GM18502 (cell line): Measurements from ENCODE around the gene BCL6B.
"Not testable (repeated sequence)": the region's sequence is repeated elsewhere in the genome, so short reads cannot be mapped to it uniquely, and the experiment has no call there.

Experiments
- ATAC-seq: cut with Tn5 transposase; IDR thresholded peaks from one replicate; pipeline ENCODE4 v1.9.1; 2021; ENCODE audit warnings: mild to moderate bottlenecking; ENCODE audit not compliant: unreplicated experiment, poor library complexity

The BCL6B gene, protein sequence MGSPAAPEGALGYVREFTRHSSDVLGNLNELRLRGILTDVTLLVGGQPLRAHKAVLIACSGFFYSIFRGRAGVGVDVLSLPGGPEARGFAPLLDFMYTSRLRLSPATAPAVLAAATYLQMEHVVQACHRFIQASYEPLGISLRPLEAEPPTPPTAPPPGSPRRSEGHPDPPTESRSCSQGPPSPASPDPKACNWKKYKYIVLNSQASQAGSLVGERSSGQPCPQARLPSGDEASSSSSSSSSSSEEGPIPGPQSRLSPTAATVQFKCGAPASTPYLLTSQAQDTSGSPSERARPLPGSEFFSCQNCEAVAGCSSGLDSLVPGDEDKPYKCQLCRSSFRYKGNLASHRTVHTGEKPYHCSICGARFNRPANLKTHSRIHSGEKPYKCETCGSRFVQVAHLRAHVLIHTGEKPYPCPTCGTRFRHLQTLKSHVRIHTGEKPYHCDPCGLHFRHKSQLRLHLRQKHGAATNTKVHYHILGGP

DNA sequence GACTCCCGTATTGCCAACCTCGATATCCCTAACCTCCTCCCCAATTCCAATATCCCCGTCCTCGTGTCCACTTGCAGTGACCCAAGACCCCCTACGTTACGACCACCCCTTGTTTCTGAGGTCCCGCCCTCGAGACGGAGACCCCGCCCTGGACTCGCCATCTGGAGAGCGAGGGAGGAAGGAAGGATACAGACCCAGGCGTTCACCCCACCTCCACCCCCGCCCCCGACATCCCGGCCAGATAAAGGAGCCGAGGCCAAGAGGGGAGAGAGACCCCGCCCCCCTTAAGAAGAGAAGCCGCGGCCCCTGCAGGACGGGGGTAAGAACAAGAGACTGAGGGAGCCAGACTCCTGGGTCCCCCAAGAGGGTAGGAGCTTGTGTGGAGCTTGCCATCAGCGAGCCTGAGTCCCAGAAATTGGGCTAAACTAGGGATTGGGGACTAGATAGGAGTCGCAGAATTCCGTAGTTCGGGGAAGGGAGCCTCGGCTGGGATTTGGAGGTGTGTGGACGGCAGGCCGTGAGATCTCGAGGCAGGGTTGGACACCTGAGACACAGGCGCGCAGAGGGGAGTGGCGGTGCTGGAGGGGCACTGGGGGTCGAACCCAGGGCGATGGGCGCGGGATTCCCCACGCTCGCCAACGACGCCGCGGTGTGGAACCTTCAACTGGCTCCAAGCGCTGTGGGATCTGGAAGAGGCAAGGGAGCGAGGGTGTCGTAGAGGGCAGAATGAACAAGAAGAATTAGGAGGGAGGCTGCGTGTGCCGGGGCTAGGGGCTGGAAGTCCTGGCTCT, at the start of gene BCL6B:
Gene BCL6B, plus strand, starts transcription at position 270 of the 791 bp plus-strand sequence. CDS start 622 bp downstream, outside the sequence.
- ATAC-seq, result no peak

DNA sequence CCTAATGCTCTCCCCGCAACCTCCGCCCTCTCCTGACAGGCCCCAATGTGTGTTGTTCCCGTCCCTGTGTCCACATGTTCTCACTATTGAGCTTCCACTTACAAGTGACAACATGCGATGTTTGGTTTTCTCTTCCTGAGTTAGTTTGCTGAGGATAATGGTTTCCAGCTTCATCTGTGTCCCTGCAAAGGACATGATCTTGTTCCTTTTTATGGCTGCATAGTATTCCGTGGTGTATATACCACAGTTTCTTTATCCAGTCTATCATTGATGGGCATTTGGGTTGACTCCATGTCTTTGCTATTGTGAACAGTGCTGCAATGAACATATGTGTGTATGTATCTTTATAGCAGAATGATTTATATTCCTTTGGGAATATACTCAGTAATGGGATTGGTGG, 43.4 kb upstream of the BCL6B start:
- not testable (repeated sequence) for ATAC-seq

DNA sequence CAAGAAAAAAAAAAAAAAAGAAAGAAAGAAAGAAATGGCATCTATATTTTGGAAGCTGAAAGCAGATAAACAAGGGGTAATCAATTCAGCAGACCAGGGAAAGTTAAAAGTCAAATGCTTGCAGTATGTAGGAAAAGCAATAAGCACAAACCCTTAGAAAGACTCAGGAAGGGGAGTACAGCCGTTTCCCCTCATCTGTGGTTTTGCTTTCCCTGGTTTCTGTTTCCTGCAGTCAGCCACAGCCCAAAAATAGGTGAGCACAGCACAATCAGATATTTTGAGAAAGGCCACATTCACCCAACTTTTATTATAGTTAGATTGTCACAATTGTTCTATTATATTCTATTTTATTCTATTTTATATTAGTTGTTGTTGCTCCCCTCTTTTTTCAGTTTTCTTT, 41.4 kb upstream of the BCL6B start:
- ATAC-seq, result no peak

DNA sequence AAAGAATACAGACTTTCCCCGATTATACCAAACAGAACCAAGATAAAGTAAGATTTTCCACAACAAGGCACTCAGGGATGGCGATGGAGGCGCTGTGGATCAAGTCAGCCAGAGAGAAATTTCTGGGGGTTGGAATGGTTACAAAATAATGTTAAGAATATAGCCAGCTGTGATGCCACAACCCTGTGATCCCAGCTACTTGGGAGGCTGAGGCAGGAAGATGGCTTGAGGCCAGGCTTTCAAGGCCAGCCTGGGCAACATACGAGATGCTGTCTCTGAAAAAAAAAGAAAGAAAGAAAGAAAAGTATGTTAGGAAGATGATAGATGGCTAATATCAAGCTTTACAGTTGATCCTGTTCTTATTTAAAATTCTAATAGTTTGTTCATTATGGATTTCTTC, 37.6 kb upstream of the BCL6B start:
- ATAC-seq, result no peak

DNA sequence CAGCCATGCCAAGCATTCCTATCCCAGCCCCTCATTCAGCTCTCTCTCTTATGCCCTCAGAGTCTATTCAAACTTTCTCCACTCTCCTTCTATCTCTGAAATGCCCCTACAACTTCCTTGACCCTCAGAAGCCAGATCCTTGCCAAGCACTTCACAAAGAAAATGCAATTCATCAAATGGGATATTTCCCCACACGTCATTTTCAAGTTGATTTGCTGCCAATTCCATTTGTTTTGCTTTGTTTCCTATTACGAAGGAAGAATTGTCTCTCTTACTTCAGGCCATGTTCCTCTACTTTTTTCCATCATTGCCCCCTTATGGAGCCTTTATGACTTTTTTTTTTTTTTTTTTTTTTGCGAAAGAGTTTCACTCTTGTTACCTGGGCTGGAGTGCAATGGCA, 36.2 kb upstream of the BCL6B start:
- no peak for ATAC-seq

DNA sequence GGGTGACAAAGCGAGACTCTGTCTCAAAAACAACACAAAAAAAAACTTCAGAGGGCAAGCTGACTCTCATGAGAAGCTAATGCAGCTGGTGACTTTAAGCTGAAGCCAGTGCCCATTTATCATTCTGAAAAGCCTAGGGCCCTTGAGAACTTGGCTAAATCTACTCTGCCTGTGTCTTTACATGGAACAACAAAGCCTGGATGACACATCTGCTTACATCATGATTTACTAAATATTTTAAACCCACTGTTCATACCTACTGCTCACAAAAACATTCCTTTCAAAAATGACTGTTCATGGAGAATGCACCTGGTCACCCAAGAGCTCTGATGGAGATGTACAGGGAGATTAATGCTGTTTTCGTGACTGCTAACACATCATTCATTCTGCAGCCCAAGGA, 33.1 kb upstream of the BCL6B start:
- ATAC-seq, result no peak

DNA sequence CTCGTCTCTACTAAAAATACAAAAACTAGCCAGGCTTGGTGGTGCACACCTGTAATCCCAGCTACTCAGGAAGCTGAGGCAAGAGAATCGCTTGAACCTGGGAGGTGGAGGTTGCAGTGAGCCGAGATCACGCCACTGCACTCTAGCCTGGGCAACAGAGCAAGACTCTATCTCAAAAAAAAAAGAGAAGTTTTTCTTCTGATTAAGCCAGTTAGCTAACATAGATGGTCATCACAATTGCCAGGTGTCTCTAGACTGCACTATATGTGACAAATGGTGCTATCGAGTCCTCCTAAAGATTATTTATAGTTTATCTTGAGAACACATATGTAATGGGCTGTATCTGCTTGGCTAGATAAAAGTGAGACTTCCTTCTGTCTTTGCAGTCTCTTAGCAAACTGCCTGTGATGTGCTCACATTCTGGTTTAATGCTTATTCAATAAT, 29.2 kb upstream of the BCL6B start:
- not testable (repeated sequence) for ATAC-seq

DNA sequence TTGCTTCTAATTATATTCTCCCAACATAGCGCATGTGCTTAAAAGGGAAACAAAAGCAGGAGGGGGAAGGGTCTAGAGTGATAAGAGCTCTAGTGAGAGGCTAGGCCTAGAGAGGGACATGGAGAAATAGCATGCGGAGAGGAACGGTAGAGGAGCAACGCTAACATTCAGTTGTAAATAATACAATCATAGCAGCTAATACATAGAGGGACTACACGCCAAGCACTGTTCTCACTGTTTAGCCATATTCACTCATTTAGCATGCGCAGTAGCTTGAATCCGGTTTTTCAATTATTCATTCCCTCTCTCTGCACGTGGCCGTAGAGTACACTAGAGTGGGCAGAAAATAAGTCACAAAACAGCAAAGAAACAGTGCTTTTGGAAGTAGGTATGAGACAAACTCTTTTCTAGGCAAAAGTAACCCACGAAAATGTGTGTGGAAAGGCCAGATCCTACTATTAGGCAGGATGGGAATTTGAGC, 28.7 kb upstream of the BCL6B start:
- no peak for ATAC-seq

DNA sequence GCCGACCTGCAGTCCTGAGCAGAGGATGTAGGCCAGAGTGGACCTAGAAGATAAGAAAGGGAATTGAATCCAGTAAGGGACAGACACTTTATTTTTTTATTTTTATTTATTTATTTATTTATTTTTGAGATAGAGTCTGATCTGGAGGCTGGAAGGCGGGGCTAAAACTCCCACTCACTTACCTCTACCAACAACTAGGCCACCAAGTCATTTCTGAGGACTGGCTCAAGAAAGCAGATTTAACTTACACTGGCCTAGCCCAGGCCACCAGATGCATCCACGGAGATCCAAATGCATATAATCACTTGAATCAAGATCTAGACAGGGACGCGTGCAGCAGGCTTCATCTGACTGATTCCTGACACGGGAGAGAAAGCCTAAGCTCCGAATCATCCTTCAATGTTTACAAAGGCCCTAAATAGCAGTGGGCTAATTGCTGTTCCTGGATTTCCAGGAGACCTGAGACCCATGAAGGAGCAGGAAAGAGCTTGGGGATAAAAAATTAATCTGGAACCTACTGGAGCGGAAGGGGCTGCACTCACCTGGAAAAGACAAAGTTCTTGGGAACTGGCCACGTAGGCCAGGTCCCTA, 28.1 kb upstream of the BCL6B start:
- ATAC-seq, result no peak

DNA sequence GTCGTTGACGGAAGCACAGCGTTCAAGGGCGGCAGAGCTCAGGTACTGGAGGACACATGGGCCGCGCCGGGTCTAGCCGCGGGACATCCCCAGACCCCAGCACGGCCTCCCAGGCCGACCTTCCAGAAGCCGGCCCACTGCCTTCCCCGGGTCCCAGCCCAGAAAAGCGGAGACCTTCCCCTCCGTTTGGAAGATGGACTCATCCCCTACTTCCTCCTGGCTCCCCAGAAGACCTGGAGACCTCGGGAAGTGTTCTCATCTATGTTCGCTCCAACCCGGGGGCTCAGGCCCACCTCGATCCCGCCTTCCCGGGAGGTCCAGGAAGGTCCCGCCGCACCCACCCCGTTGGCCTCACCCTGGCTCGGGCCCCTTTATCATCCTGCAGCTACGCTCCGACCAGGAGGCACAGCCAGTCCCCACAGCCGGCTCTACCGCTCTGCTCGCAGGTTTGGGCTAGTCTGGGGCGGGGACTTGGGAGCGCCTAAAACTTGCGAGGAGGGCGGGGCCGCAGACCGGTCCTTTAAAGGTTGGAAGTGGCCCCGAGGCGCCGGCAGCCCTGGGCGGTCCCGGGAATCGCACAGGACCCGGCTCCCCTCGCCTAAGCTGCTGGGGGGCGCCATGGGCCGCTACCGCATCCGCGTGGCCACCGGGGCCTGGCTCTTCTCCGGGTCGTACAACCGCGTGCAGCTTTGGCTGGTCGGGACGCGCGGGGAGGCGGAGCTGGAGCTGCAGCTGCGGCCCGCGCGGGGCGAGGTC, 27.2 kb upstream of the BCL6B start, which contains the start of gene ALOX12:
Gene ALOX12, plus strand, starts transcription at position 550 of the 756 bp plus-strand sequence. Its CDS starts 69 bp downstream, at position 619.
- ATAC-seq, result no peak

DNA sequence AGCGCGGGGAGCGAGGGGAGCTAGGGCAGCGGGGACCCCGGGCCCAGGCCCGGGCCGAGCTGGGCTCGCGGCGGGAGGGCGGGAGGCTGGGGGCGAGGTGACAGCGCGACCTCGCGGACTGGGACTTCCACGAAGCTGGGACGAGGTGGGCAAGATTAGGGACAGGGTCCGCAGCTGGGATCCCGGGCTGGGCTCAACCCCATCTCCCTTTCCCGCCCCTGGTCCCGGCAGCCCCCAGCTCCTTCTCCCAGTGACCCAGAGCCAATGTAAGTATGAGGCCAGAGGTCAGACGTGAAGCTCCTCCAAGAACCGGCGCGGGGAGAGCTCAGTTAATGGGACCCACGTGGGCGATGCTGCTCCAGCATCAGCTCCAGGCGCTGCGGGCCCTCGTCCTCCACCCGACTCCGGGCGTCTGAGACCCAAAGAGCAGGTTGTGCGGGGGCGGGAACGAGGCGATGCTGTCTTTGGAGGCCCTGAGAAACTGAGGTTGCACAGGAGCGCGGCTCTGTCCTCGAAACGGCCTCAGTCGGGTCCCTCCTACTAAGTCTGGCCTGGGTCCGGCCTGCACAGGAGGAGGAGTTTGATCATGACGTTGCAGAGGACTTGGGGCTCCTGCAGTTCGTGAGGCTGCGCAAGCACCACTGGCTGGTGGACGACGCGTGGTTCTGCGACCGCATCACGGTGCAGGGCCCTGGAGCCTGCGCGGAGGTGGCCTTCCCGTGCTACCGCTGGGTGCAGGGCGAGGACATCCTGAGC, 26.4 kb upstream of the BCL6B start:
- no peak for ATAC-seq

DNA sequence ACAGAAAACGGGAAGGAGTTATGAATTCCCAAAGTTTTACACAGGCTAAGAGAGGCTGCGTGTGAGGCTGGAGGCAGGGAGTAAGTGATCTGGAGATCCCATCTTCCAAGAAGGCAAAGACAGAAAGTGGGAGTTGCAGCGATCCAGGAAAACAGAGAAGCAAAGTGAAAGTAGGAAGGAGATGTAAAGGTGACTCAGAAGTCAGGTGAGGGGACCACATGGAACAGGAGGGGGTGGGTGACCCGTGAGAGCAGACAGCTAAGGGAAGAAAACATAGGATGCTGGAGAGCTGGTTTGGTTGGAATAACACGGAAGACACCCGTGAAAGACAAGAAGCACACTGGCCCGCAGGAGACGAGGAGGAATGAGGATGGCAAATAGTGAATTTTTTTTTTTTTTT, 25.7 kb upstream of the BCL6B start:
- ATAC-seq, result no peak

DNA sequence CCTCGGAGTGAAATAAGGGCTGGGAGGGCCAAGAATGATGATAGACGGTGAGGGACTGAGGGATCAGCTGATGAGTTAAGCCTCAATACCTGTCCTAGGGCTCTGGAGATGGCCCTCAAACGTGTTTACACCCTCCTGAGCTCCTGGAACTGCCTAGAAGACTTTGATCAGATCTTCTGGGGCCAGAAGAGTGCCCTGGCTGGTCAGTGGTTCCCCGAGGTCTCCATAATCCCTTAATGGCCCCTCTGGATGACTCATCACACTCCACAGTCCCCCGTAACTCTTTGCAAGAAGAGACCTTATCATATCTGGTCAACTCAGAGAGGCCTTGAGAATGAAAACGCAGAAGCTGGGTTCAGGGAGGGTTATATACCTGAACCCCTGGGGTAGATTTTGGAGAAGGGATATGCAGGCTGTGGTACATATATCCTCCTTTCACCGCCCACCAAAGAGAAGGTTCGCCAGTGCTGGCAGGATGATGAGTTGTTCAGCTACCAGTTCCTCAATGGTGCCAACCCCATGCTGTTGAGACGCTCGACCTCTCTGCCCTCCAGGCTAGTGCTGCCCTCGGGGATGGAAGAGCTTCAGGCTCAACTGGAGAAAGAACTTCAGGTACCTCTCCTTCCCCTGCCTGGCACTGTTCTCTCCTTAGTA, 23.9 kb upstream of the BCL6B start:
- no peak for ATAC-seq

DNA sequence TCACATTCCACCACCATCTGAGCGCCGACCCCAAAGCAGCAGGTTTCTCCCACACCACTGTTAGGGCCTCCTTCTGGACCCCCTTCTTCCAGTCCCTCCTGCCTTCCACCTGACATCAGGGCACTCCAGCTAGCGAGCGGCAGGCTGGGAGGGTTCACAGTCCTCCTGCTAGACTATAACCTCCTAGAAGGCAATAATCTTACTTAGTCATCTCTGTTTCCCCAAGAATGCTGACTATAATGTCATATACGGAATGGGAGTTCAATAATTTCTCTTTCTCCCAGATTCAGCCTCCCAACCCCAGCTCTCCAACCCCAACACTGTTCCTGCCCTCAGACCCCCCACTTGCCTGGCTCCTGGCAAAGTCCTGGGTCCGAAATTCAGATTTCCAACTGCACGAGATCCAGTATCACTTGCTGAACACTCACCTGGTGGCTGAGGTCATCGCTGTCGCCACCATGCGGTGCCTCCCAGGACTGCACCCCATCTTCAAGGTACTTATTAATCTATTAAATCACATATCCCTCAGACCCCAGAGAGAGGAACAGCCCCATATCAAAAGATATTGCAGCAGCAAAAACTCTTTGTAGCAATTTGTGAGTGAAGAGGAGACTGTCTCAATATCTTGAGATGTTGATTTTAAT, 21.4 kb upstream of the BCL6B start:
- no peak for ATAC-seq

DNA sequence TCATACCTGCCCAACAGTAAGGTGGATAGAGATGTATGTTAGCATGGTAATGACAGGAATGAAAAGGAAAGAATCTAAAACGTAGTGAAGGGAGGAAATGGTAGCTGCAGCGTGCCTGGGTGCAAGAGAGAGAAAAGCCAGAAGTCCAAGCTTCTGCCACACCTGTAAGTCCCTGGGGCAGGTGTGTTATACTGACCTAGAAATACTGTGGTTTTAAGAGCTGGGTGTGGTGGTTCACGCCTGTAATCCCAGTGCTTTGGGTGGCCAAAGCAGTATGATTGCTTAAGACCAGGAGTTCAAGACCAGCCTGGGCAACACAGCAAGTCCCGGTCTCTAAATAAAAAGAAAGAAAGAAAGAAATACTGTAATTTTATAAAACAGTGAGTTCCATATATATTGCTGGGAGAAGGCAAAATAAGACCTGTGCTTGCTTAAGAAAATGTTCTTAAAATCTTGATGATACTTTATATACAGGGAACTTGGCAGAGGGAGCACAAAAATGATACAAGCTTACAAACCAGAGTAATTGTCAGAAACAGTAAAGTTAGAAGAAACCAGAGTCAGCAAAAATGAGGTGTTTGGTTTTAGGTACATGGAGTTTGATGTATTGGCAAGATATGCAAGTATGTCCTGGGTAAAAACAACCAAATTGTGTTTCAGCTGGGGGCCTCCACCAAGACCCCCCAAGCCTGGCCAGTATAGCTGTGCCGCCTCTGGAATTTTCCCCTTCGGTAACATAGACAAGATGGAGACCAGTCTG, 20.4 kb upstream of the BCL6B start:
- no peak for ATAC-seq

DNA sequence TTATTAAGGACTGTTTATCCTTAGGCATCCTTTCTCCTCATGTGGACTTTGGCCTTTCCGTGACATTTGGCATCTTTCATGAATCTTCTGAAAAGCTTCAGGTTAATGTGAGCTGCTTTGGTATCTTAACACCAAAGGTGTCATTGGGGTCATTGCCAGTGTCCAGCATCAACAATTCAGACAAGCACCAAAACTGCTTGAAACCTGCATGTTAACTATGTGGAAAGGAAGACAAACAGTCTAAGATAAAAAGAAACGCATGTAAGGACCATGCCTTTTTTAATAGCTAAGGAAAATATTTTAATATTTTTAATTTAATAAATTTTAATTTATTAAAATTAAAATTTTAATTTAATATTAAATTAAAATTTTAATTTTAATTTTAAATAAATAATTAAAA, 19.1 kb upstream of the BCL6B start:
- no peak for ATAC-seq

DNA sequence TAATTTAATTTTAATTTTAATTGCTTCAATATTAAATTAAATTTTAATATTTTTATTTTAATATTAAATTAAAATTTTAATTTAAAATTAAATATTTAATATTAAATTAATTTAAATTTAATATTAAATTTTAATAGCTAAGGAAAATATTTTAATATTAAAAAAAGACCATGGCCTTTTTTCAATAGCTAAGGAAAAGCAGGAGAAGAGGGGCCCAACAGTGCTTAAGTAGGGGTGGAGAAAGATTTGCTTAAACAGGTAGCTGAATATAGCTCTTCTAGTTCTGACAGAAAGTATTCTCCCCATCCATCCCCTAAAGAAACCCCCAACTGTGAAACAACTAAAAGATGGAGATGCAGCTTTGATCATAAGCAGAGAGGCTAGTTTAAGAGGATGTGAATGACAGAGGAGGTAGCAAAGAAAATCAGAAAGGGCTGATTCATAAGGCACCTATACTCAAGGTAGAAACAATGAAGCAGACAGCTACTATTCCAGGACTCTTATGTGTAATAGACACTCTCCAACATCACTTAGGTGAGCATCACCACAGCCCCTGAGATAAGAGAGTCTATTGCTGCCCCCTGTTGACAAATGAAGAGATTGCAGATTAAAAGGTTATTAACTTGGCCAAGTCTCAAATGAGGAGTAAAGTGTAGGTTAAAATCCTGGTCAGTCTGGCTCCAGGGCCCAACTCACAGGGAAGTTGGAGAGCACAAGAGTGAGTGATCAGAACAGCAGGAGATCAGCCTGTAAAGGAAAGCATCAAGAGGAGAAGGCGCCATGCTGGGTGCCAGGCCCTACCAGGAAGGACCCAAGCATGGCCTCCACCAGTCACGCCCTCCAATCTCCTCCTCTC, 18.2 kb upstream of the BCL6B start:
- ATAC-seq, result no peak
